Transverse colon (tissue), 3 donors: ENCODE results near the gene MAP3K14.

Experiments used
- POLR2A ChIP-seq: fragments of 450-650 bp; IDR thresholded peaks from one replicate; pipeline ENCODE4 v1.6.1; 2016; ENCODE audit warnings: antibody characterized with exemption, mild to moderate bottlenecking, moderate library complexity
- POLR2AphosphoS5 ChIP-seq, 3 donors: sonication (generic); formaldehyde crosslinking; IDR thresholded peaks; one replicate each; pipeline ENCODE4 v1.6.1; 2016; ENCODE audit warnings: antibody characterized with exemption in 3 of 3

- TF ChIP-seq POLR2AphosphoS5 (IDR thresholded peaks at IDR 0.05) (no peak), POLR2A (no peak)
Measured at GRCh38 chr17:45222289-45222995, 94.4 kb downstream of the MAP3K14 start.
